OCI-LY1 (cell line): ENCODE results near the gene SP110.

Experiments
- CTCF ChIP-seq: fragments of 200-600 bp; sonication (generic), shearing (Covaris generic); IDR thresholded peaks from 2 replicates; pipeline ENCODE4 v1.5.1; 2017; ENCODE audit warnings: mild to moderate bottlenecking, antibody characterized with exemption, low read length, moderate library complexity, mixed read lengths
- EZH2 ChIP-seq: fragments of 200-600 bp; sonication (generic), shearing (Covaris generic); IDR thresholded peaks from 2 replicates; pipeline ENCODE4 v1.8.0; 2017; ENCODE audit warnings: borderline replicate concordance, mixed run types, mild to moderate bottlenecking, antibody characterized with exemption, low read length, moderate library complexity, mixed read lengths

GRCh38 chr2:230266638-230267037 is 46.9 kb upstream of the SP110 start:
- TF ChIP-seq CTCF, result no peak
- TF ChIP-seq EZH2, result no peak
